GM19035 (cell line): ENCODE results near the gene TAL2.
A peak's percentile ranks its signal among the peaks of the same experiment; 100 is the strongest.

ENCODE experiments used
- ATAC-seq: cut with Tn5 transposase; IDR thresholded peaks from one replicate; pipeline ENCODE4 v1.9.1; 2021; ENCODE audit not compliant: unreplicated experiment

TAL2 gene

GRCh38 chr9:105706156-105706555, 43.9 kb downstream of the TAL2 start:
- no peak for ATAC-seq

GRCh38 chr9:105708405-105708804, 46.1 kb downstream of the TAL2 start:
- peak; percentile 71 for ATAC-seq

GRCh38 chr9:105710638-105711037, 48.4 kb downstream of the TAL2 start:
- no peak for ATAC-seq

- ATAC-seq = no peak
These were observed 49.6 kb downstream of the TAL2 start for GRCh38 chr9:105711867-105712266.

- ATAC-seq = no peak
These were observed 50.0 kb downstream of the TAL2 start for GRCh38 chr9:105712297-105712696.
